ENCODE results near the gene DOCK3. TPM values are rescaled to one million over a fixed set of nuclear protein-coding genes. Genes with fewer than 3 reads are reported as not detected.

DOCK3 gene
- total RNA-seq, 5 donors from 2014 or later (not counting 1 experiment from before 2014, with no cell fraction given), result 2.0 to 3.2 (median 2.6) TPM

GRCh38 chr3:51336261-51336660 lies 661.5 kb downstream of the DOCK3 start:
- Mint-ChIP-seq H3K4me1 (no peaks in the 10 kb centered on the region), H3K27me3 (peaks cover 0 to 3% of the 10 kb centered on the region in 2 donors), H3K36me3 (peaks cover 4% of the 10 kb centered on the region), H3K4me3 (no peak overlapping the region), H3K27ac (no peak overlapping the region), H3K9me3 (no peaks in the 10 kb centered on the region)
- H3K4me1 ChIP-seq (ENCODE audit: control insufficient read depth in 1 of 2, extremely low read depth in 1 of 2, insufficient read depth in 2 of 2, low read length in 2 of 2), result no peaks in the 10 kb centered on the region
- no peak for DNase-seq
- no peak for ATAC-seq (replicated peaks in 1 of 4)
- no peaks in the 10 kb centered on the region for H3K9me3 ChIP-seq
- H3K4me3 ChIP-seq (ENCODE audit: control insufficient read depth in 1 of 2, extremely low read depth in 1 of 2, low read length in 1 of 2), result no peak overlapping the region
- H3K27me3 ChIP-seq (replicated peaks in 1 of 2; ENCODE audit: control insufficient read depth in 2 of 2, extremely low read depth in 1 of 2, insufficient read depth in 2 of 2, low read length in 1 of 2), result no peaks in the 10 kb centered on the region
- CTCF ChIA-PET, result no interaction called here
- H3K36me3 ChIP-seq (ENCODE audit: control insufficient read depth in 2 of 2, extremely low read depth in 1 of 2, insufficient read depth in 1 of 2, low read length in 1 of 2), result no peaks in the 10 kb centered on the region
- POLR2A ChIA-PET, result no interaction called here
- no peak overlapping the region for H3K27ac ChIP-seq (ENCODE audit: low read length)
- 100% methylated on average over 1 of the region's 1 CpG for WGBS (ENCODE audit: insufficient coverage)

- Mint-ChIP-seq H3K4me3 (no peak overlapping the region), H3K9me3 (no peaks in the 10 kb centered on the region), H3K27me3 (no peaks in the 10 kb centered on the region), H3K4me1 (no peaks in the 10 kb centered on the region), H3K36me3 (peaks cover 4% of the 10 kb centered on the region), H3K27ac (no peak overlapping the region)
- DNase-seq, result no peak
- ChIA-PET POLR2A (no interaction called here), CTCF (interaction anchor here in 1 of 2 donors (0.6 kb wide), 1 partner anchor 196 kb away, joined by 3 read pairs; no protein-coding TSS in a partner anchor)
- Histone ChIP-seq H3K4me3 (ENCODE audit: control insufficient read depth in 1 of 2, extremely low read depth in 1 of 2, low read length in 1 of 2) (no peak overlapping the region), H3K4me1 (ENCODE audit: control insufficient read depth in 1 of 2, extremely low read depth in 1 of 2, insufficient read depth in 2 of 2, low read length in 2 of 2) (no peaks in the 10 kb centered on the region), H3K27me3 (replicated peaks in 1 of 2; ENCODE audit: control insufficient read depth in 2 of 2, extremely low read depth in 1 of 2, insufficient read depth in 2 of 2, low read length in 1 of 2) (no peaks in the 10 kb centered on the region), H3K27ac (ENCODE audit: low read length) (no peak overlapping the region), H3K9me3 (no peaks in the 10 kb centered on the region), H3K36me3 (ENCODE audit: control insufficient read depth in 2 of 2, extremely low read depth in 1 of 2, insufficient read depth in 1 of 2, low read length in 1 of 2) (no peaks in the 10 kb centered on the region)
- WGBS (ENCODE audit: insufficient coverage), result 83% methylated on average over 1 of the region's 1 CpG
- ATAC-seq (replicated peaks in 1 of 4), result no peak
These were observed 662.9 kb downstream of the DOCK3 start for GRCh38 chr3:51337666-51338065.

DNA sequence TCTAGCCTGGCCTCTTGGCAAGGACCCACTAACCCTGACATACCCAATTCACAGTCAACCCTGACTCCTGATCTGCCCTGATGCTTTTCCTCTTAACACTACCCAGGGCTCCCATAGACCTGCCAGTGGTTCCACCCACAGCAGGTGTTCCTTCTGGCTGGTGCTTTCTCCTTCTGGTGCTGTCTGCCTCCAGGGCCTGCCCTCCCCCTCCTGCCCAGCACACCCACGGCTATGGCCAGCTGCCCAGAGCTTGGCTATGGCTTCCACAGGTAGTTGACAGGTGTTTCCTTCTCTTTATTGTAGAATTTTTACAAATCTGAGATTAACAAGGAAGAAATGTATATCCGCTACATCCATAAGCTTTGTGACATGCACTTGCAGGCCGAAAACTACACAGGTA lies 663.9 kb downstream of the DOCK3 start:
- no peaks in the 10 kb centered on the region for H3K27me3 Mint-ChIP-seq
- H3K9me3 Mint-ChIP-seq, result no peaks in the 10 kb centered on the region
- Histone ChIP-seq H3K9me3 (no peaks in the 10 kb centered on the region), H3K4me3 (ENCODE audit: control insufficient read depth in 1 of 2, extremely low read depth in 1 of 2, low read length in 1 of 2) (no peak overlapping the region), H3K27me3 (replicated peaks in 1 of 2; ENCODE audit: control insufficient read depth in 2 of 2, extremely low read depth in 1 of 2, insufficient read depth in 2 of 2, low read length in 1 of 2) (no peaks in the 10 kb centered on the region), H3K4me1 (ENCODE audit: control insufficient read depth in 1 of 2, extremely low read depth in 1 of 2, insufficient read depth in 2 of 2, low read length in 2 of 2) (no peaks in the 10 kb centered on the region), H3K27ac (ENCODE audit: low read length) (no peak overlapping the region), H3K36me3 (ENCODE audit: control insufficient read depth in 2 of 2, extremely low read depth in 1 of 2, insufficient read depth in 1 of 2, low read length in 1 of 2) (no peaks in the 10 kb centered on the region)
- peaks cover 4% of the 10 kb centered on the region for H3K36me3 Mint-ChIP-seq
- no peak overlapping the region for H3K27ac Mint-ChIP-seq
- ChIA-PET POLR2A (no interaction called here), CTCF (no interaction called here)
- H3K4me1 Mint-ChIP-seq, result no peaks in the 10 kb centered on the region
- DNase-seq, result no peak
- 94% methylated on average over 2 of the region's 3 CpGs for whole genome bisulfite sequencing (ENCODE audit: insufficient coverage)
- no peak for ATAC-seq (replicated peaks in 1 of 4)
- no peak overlapping the region for H3K4me3 Mint-ChIP-seq

- POLR2A ChIA-PET, result no interaction called here
These were observed 665.5 kb downstream of the DOCK3 start for GRCh38 chr3:51340013-51340829.

DNA sequence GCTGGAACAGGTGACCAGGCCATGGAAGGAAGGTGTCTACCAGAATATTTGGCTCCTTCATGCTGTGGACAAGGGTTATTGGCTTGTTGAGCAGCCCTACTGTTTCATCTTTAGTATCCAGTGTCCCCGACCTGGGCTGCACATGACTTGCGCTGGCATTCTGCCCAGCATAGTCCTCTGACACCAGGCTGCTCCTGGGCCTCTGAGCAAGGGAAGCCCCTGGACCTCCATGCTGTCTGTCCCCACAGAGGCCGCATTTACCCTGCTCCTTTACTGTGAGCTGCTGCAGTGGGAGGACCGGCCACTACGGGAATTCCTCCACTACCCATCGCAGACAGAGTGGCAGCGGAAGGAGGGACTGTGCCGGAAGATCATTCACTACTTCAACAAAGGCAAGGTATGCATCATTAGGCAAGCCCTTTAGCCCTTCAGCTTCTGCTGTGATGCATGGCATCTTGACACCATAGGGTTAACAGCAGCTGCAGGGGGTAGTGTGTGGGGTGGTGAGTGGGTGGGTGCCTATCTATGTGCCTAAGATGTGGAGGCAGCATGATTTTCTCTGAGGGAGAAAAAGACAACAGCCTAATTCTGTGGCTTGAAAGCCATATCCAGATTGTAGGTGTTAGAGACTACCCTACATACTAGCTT lies 666.4 kb downstream of the DOCK3 start:
- POLR2A ChIA-PET, result no interaction called here
- no peak for ATAC-seq (replicated peaks in 1 of 4)
- H3K36me3 ChIP-seq (ENCODE audit: control insufficient read depth in 2 of 2, extremely low read depth in 1 of 2, insufficient read depth in 1 of 2, low read length in 1 of 2), result no peaks in the 10 kb centered on the region
- DNase-seq, result no peak
- H3K27me3 ChIP-seq (replicated peaks in 1 of 2; ENCODE audit: control insufficient read depth in 2 of 2, extremely low read depth in 1 of 2, insufficient read depth in 2 of 2, low read length in 1 of 2), result no peaks in the 10 kb centered on the region
- no peak overlapping the region for H3K4me3 Mint-ChIP-seq
- no peaks in the 10 kb centered on the region for H3K4me1 ChIP-seq (ENCODE audit: control insufficient read depth in 1 of 2, extremely low read depth in 1 of 2, insufficient read depth in 2 of 2, low read length in 2 of 2)
- H3K4me1 Mint-ChIP-seq, result no peaks in the 10 kb centered on the region
- peaks cover 0 to 1% of the 10 kb centered on the region in 2 donors for H3K27me3 Mint-ChIP-seq
- no peak overlapping the region for H3K27ac ChIP-seq (ENCODE audit: low read length)
- no peak overlapping the region for H3K4me3 ChIP-seq (ENCODE audit: control insufficient read depth in 1 of 2, extremely low read depth in 1 of 2, low read length in 1 of 2)
- H3K27ac Mint-ChIP-seq, result no peak overlapping the region
- no peaks in the 10 kb centered on the region for H3K9me3 ChIP-seq
- no peaks in the 10 kb centered on the region for H3K9me3 Mint-ChIP-seq
- H3K36me3 Mint-ChIP-seq, result peaks cover 4% of the 10 kb centered on the region
- CTCF ChIA-PET, result no interaction called here
- WGBS (ENCODE audit: insufficient coverage), result 90% methylated on average over 3 of the region's 8 CpGs

More at GRCh38 chr3:51340013-51340829, 665.5 kb downstream of the DOCK3 start:
- H3K27me3 ChIP-seq (replicated peaks in 1 of 2; ENCODE audit: control insufficient read depth in 2 of 2, extremely low read depth in 1 of 2, insufficient read depth in 2 of 2, low read length in 1 of 2), result no peaks in the 10 kb centered on the region
- no peaks in the 10 kb centered on the region for H3K9me3 Mint-ChIP-seq
- WGBS (ENCODE audit: insufficient coverage), result 88% methylated on average over 3 of the region's 4 CpGs
- CTCF ChIA-PET, result interaction anchor here in 1 of 2 donors (0.6 kb wide), 1 partner anchor 1261 kb away, joined by 3 read pairs; no protein-coding TSS in a partner anchor
- H3K27ac Mint-ChIP-seq, result no peak overlapping the region
- no peak overlapping the region for H3K4me3 ChIP-seq (ENCODE audit: control insufficient read depth in 1 of 2, extremely low read depth in 1 of 2, low read length in 1 of 2)
- ATAC-seq (replicated peaks in 1 of 4) (no peak), DNase-seq (no peak)
- H3K9me3 ChIP-seq, result no peaks in the 10 kb centered on the region
- peaks cover 4% of the 10 kb centered on the region for H3K36me3 Mint-ChIP-seq
- no peak overlapping the region for H3K27ac ChIP-seq (ENCODE audit: low read length)
- H3K27me3 Mint-ChIP-seq, result peaks cover 0 to 1% of the 10 kb centered on the region in 2 donors
- H3K4me3 Mint-ChIP-seq, result no peak overlapping the region
- H3K36me3 ChIP-seq (ENCODE audit: control insufficient read depth in 2 of 2, extremely low read depth in 1 of 2, insufficient read depth in 1 of 2, low read length in 1 of 2), result no peaks in the 10 kb centered on the region
- H3K4me1 Mint-ChIP-seq, result no peaks in the 10 kb centered on the region
- H3K4me1 ChIP-seq (ENCODE audit: control insufficient read depth in 1 of 2, extremely low read depth in 1 of 2, insufficient read depth in 2 of 2, low read length in 2 of 2), result no peaks in the 10 kb centered on the region

GRCh38 chr3:51343918-51344687 lies 669.4 kb downstream of the DOCK3 start:
- POLR2A ChIA-PET, result no interaction called here
- Mint-ChIP-seq H3K4me1 (no peaks in the 10 kb centered on the region), H3K9me3 (no peaks in the 10 kb centered on the region), H3K36me3 (peaks cover 2% of the 10 kb centered on the region), H3K27me3 (peaks cover 0 to 1% of the 10 kb centered on the region in 2 donors), H3K27ac (no peak overlapping the region), H3K4me3 (no peak overlapping the region)
- no peaks in the 10 kb centered on the region for H3K9me3 ChIP-seq
- H3K4me3 ChIP-seq (ENCODE audit: control insufficient read depth in 1 of 2, extremely low read depth in 1 of 2, low read length in 1 of 2), result no peak overlapping the region
- no peaks in the 10 kb centered on the region for H3K4me1 ChIP-seq (ENCODE audit: control insufficient read depth in 1 of 2, extremely low read depth in 1 of 2, insufficient read depth in 2 of 2, low read length in 2 of 2)
- no peaks in the 10 kb centered on the region for H3K27me3 ChIP-seq (replicated peaks in 1 of 2; ENCODE audit: control insufficient read depth in 2 of 2, extremely low read depth in 1 of 2, insufficient read depth in 2 of 2, low read length in 1 of 2)
- no peaks in the 10 kb centered on the region for H3K36me3 ChIP-seq (ENCODE audit: control insufficient read depth in 2 of 2, extremely low read depth in 1 of 2, insufficient read depth in 1 of 2, low read length in 1 of 2)
- 91% methylated on average over 4 of the region's 7 CpGs for WGBS (ENCODE audit: insufficient coverage)
- CTCF ChIA-PET, result interaction anchor here in 1 of 2 donors (0.6 kb wide), 1 partner anchor 398 kb away, joined by 3 read pairs; no protein-coding TSS in a partner anchor
- ATAC-seq (replicated peaks in 1 of 4), result no peak
- H3K27ac ChIP-seq (ENCODE audit: low read length), result no peak overlapping the region
- DNase-seq, result no peak
